Measurements from ENCODE around the gene FBRS. TPM values are rescaled to one million over a fixed set of nuclear protein-coding genes. Genes with fewer than 3 reads are reported as not detected.
A peak's percentile ranks its signal among the peaks of the same experiment; 100 is the strongest.

The FBRS gene
- total RNA-seq, result 10 to 100 TPM; 65.1 to 74.2 TPM

DNA sequence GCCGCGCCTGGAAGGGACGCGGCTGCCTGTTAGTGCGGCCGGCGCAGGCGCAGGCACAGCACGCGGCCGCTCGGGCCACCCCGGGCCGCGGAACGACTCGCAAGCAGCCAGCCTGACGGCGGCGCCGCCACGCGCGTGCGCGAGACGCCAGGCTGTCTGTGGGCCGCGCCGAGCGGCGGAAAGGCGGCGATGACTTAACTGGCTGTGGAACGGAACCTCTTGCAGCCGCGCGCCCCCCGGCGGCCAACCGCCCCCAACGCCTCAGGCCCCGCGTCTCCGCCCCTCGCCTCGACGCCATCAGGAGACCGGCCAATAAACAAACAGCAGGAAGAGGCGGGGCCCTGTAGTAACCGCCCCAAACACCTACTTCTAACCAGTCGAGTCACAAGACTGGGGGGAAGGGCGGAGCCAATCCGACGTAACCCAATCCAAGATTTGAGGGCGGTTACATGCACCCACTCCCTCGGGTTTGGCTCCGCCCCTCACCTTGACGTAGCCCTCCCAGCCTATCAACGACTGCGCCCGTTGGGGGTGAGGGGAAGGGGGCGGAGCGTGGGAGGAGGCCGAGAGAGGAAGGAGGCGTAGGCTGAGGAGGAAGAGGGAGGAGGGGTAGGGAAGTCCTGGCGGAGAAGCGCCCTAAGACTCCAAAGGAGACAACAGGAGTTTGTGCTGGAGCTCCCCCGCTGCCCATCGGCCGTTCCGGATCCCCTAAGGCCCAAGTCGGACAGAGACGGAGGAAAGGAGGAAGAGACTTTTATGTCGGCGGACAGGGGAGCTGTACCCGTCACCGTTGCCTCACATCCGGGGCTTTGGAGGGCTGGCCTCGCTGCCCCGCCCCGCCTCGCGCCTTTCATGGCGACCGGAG is at the start of gene FBRS:
FBRS (plus strand) TSS at position 566 of the 865 bp plus-strand sequence. CDS start 1,088 bp downstream, outside the sequence.
- Histone ChIP-seq H3K36me3 (peaks cover 29% of the 10 kb centered on the region), H3K4me1 (peaks cover 15% of the 10 kb centered on the region)

DNA sequence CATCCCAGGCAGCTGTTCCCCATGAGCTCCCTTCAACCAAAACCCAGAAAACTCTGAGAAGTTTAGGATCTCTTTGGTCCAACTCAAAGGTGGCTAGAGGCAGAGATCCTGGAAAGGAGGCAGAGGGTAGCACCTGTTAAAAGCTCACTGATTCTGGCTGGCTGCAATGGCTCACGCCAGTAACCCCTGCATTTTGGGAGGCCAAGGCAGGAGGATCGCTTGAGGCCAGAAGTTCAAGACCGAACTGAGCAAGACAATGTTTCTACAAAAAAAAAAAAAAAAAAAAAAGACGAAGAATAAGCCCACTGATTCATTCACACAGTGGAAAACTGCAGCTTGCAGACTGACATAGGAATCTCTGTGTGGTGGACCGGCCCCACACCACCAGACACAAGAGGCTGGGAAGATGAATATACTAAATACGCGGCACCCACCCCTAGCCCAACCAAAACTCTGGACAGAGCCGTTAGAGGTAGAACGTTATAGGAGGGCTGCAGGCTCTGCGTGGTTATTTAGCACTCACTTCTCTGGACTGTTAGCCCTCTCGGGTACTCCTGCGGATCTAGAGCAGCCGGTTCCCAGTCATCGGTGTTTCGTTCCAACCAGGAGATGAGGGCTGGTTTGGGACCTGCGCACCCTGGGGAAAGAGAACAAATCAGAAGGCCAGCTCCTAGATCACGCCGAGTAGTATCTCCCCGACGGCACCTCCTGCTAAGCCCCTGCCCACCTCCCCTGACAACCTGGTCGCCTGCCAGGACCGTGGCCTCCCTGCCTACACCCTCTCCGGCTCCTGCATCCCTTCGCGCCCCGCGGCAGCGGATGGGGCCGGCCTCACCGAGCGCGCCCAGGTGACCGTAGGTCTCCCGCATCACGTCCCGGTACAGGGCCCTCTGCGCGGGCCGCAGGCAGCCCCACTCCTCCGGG is 49.0 kb upstream of the FBRS start:
- no peak for TF ChIP-seq CTCF (IDR thresholded peaks at IDR 0.05)
- Histone ChIP-seq H3K9ac (ENCODE audit: low read depth in 2 of 2, low read length in 2 of 2) (peak overlapping the region; percentile 96 to 98), H3K36me3 (no peaks in the 10 kb centered on the region), H3K9me3 (no peaks in the 10 kb centered on the region), H3K27me3 (no peaks in the 10 kb centered on the region), H3K4me3 (peak overlapping the region; percentile 97), H3K27ac (peak overlapping the region; percentile 97), H3K4me1 (peaks cover 6% of the 10 kb centered on the region)
- peak; percentile 60 for DNase-seq
- intact Hi-C loops (cut with DNase I), result loop anchor here (10.0 kb wide), 1 partner anchor 184 kb away; no protein-coding TSS in a partner anchor

More for the DNA sequence above, at the start of gene FBRS:
- Histone ChIP-seq H3K9ac (ENCODE audit: low read depth in 2 of 2, low read length in 2 of 2) (peak within 1 kb of the TSS; percentile 90 to 92), H3K27me3 (no peaks in the 10 kb centered on the region), H3K27ac (peak within 1 kb of the TSS; percentile 96), H3K9me3 (no peaks in the 10 kb centered on the region), H3K4me3 (peak within 1 kb of the TSS; percentile 87)
- TF ChIP-seq CTCF (IDR thresholded peaks at IDR 0.05), result peak; percentile 79
- intact Hi-C loops (cut with DNase I), result no loop called here
- peak; percentile 100 for DNase-seq

- TF ChIP-seq CTCF (IDR thresholded peaks at IDR 0.05), result no peak
- intact Hi-C loops (cut with DNase I), result loop anchor here (10.0 kb wide), 1 partner anchor 185 kb away; no protein-coding TSS in a partner anchor
- peak within 1 kb of the TSS; percentile 96 to 98 for H3K9ac ChIP-seq (ENCODE audit: low read depth in 2 of 2, low read length in 2 of 2)
Observed at GRCh38 chr16:30609926-30610839, 48.0 kb upstream of the FBRS start, which contains the start of gene ZNF689. ZNF689 (minus strand) TSS chr16:30610389; CDS start chr16:30610041, 348 bp downstream.

DNA sequence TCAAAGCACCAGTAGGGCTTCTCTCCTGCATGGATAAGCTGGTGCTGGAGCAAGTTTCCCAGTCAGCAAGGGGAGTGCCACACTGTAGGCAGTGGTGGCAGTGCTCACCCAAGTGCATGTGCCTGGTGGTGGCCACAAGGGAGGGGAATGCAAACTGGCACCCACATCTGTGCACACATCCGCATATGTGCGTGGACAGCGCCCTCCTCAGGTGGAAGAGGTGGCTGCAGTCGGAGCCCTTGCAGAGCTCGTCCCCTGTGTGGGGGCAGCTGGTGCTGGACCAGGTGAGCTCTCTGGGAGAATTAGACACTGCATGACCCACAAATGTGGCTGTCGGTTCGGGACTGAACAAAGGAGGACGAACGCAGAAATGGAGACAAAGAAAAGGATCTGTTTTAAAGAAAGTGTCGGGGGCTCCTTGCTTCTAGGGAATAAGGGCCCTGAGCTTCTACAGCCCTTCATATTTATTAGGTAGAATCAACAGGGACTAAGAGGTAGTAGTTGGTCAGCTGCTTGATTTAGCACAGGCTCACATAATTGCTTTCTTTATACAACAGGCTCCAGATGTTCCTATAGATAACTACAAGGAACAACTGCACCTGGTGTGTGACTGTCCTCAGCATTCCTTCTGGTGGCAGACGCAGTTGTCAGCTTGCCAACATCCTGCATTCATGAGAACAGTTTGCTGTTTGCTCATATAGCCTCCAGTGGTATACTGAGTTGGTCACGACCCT is 42.7 kb upstream of the FBRS start:
- intact Hi-C loops (cut with DNase I), result no loop called here
- H3K9me3 ChIP-seq, result no peaks in the 10 kb centered on the region
- no peak overlapping the region for H3K4me3 ChIP-seq
- TF ChIP-seq CTCF (IDR thresholded peaks at IDR 0.05), result peak; percentile 62
- peak; percentile 81 for DNase-seq
- H3K36me3 ChIP-seq, result no peaks in the 10 kb centered on the region
- H3K27me3 ChIP-seq, result peaks cover 4% of the 10 kb centered on the region
- H3K4me1 ChIP-seq, result no peaks in the 10 kb centered on the region
- no peak overlapping the region for H3K27ac ChIP-seq
- no peak overlapping the region for H3K9ac ChIP-seq (ENCODE audit: low read depth in 2 of 2, low read length in 2 of 2)

More at GRCh38 chr16:30609926-30610839, 48.0 kb upstream of the FBRS start, which contains the start of gene ZNF689:
- Histone ChIP-seq H3K27ac (peak within 1 kb of the TSS; percentile 97), H3K4me3 (peak within 1 kb of the TSS; percentile 97), H3K4me1 (peaks cover 6% of the 10 kb centered on the region), H3K27me3 (no peaks in the 10 kb centered on the region), H3K36me3 (no peaks in the 10 kb centered on the region), H3K9me3 (no peaks in the 10 kb centered on the region)
- peak; percentile 98 for DNase-seq

Measured in colonic mucosa (tissue), 4 donors.